Fibroblast of upper back skin (primary cell): ENCODE measurements around the gene GRIN2A.

ENCODE experiments used
- DNase-seq: peaks from one replicate; pipeline ENCODE4 v3.0.0-alpha.2; 2013

The GRIN2A gene

GRCh38 chr16:9846362-9847099, 335.7 kb downstream of the GRIN2A start:
- no peak for DNase-seq

GRCh38 chr16:9845661-9846361, 336.4 kb downstream of the GRIN2A start:
- peak; percentile 82 for DNase-seq

GRCh38 chr16:9844361-9844760, 337.9 kb downstream of the GRIN2A start:
- DNase-seq = peak; percentile 83

GRCh38 chr16:9843424-9844018, 338.7 kb downstream of the GRIN2A start:
- peak; percentile 91 for DNase-seq

DNA sequence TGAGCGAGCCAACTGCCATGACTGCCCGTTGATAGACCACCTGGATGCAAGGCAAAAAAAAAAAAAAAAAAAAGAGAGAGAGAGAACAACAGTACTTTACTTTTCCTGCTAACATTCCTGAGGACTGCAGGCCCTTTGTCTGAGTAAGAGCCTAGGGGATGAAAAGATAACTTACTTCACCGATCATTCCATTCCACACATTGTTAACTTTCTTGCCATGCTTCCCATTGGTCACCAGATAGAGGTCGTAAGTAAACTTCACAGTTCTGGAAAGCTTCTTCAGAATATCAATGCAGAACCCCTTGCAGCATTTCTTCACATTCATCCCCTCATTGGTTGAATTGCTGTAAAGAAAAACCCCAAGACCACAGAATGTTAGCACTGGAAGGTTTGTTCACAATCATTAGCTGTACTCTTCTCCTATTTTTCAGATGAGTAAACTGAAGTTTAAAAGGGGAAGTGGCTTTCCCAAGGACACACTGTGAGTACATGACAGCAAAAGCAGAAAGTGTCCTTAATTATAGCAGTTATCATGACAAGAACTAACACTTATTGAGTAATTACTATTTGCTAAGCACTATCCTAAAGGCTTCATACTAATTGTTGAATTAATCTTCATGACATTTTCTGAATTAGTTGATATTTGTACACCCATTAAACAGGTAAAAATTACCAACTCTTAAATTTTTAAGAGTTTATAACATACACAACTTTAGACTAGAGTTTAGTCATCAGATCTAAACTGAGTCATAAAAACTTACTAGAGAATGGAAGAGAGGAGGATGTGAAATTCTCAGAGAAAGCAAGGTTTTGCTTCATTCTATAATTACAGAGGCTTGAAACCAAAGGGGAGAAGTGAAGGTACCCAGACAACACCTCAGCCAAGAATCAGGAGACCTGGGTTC, 341.2 kb downstream of the GRIN2A start:
- peak; percentile 18 for DNase-seq

- DNase-seq = no peak
Observed at GRCh38 chr16:9837481-9837880, 344.7 kb downstream of the GRIN2A start.

- peak; percentile 55 for DNase-seq
Observed at GRCh38 chr16:9836118-9836736, 346.0 kb downstream of the GRIN2A start.

DNA sequence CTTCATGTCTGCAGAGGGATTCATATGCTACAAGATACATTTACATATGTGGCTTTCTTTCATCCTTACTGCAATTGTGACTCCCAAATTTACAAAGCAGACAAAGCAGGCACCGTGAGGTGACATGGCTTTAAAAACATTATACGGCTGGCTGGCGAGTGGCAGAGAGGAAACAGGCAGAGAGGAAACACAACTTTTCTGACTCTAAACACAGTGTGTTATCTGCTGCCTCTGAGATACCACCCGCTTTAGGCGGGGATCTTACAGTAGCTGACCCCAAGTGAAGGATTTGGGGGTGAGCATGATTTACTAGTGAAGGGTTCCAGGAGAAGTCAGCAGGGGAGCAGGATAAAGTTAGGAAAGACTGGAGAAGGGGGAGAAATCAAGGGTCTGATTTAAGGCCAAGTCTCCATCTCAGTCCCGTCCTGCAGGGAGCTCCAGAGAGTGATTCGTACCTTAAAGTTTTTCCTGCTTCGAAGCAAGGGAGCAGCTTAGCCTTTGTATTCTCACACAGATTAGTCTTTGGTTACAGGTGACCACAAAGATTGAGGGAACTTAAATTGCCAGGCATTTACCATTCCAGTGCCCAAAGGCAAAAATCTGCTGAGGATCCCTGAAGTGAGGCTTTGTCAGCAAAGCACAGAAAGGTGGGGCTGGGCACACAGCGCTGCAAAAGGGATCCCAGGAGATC, 355.0 kb downstream of the GRIN2A start:
- no peak for DNase-seq

DNA sequence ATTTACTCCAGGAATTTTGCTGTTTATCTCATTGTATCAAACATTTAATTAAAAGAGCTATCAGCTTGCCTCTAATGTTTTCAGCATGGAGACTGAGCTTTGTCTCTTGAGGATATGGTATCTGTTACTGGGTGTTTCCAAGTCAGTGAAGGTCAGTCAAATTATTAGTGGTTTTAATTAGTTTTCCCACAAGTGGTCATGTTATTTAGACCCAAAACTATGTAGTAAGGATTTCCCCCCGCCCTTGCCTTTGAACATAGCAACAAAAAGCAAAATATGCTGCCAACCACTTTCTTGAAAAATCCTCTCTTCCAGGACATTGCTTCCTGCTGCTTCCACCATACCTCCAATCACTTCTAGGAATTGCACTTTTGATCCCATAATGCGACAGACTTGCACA, 355.6 kb downstream of the GRIN2A start:
- no peak for DNase-seq

- peak; percentile 43 for DNase-seq
Observed at GRCh38 chr16:9824200-9825068, 357.8 kb downstream of the GRIN2A start.

DNA sequence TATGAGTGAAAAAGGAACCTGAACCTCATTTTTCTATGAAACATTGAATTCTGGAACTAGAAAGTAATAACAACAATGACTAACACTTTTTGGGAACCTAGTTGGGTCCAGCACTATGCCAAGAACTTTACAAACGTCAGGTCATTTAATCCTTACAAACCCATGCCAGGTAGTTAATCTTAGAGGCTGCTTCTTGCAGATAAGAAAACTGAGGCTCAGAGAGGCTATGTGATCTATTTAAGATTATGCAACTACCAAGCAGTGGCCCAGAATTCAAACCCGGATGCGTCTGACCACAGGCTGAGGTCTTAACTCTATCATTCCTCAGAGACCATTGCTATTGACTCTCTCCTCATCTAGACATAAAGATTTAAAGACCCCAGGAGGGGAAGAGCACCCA, 358.7 kb downstream of the GRIN2A start:
- no peak for DNase-seq

GRCh38 chr16:9821970-9822369, 360.3 kb downstream of the GRIN2A start:
- no peak for DNase-seq

DNA sequence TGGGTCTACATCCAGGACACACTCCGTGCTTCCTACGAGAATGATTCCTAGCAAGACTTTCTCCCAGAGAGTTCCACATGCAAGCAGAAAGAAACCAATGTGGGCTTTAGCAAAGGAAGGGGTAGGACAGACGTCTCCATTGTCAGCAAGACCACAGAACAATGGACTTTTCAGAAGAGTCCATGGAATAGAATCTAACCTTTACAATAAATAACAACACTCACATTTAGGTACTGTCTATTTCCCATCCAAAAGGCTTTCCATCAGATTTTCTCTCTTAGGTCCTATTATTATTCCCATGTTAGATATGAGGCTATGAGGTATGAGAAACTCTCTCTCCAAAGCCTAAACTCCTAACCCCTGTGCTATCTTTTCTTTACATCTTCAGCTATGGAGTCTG, 360.9 kb downstream of the GRIN2A start:
- DNase-seq = no peak

- no peak for DNase-seq
Observed at GRCh38 chr16:9820476-9821246, 361.6 kb downstream of the GRIN2A start.

- no peak for DNase-seq
Observed at GRCh38 chr16:9818702-9819101, 363.5 kb downstream of the GRIN2A start.

GRCh38 chr16:9817586-9817985, 364.6 kb downstream of the GRIN2A start:
- DNase-seq = no peak

DNA sequence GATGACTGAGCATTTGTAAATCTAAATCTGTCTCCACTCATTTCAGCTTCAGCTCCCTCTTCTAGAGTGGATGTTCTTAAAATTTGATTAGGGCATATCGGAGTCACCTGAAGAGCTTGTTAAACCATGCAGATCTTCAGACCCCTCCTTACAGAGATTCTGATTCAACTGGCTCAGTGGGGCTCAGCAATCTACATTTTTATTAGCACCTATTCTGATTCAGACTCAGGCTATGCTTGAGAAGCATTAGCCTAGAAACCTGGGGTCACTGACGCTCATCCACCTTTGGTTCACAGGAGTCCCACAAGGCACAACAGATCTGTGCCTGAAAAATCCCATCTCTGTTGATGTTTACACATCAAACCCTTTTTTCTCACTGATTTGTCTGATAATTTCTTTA, 365.6 kb downstream of the GRIN2A start:
- DNase-seq = no peak

GRCh38 chr16:9813665-9814064, 368.6 kb downstream of the GRIN2A start:
- no peak for DNase-seq

DNA sequence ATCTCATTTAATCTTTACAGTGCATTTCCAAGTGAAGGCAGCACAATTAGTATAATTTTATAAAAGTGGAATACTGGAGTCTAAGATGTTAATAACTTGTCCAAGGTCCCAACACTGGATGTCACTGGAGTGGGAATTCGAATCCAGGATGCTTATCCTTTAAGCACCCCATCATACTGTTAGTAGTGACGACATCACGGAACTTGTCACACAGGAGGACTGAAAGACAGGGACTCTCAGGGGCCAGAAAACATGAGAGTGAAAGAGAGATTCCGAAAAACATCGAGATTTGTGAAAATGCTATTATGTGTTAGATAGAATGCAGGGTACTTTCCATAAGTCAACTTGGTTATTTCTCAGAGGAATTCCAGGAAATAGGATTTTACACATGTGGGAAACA, 374.0 kb downstream of the GRIN2A start:
- DNase-seq = no peak

- no peak for DNase-seq
Observed at GRCh38 chr16:9807302-9807701, 374.9 kb downstream of the GRIN2A start.
